Measurements from ENCODE around the gene KBTBD12.

The KBTBD12 gene

DNA sequence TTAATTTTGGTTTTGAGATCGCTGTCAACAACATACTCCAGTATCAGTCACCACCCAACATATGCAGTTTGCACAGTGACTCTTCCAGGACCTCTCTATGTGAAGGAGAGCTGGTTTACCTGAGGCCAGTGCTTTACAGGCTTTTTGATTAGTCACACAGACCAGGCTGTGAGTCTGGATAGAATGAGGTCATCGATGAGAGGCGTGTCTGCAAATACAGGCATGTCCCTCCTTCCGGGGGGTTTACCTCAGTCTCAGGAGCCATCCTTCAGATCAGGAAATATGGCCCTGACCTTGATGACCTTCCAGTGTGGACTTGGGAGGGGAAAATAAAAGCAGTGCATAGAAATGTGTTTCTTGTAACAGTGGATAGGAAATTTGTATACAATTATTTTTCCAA lies 46.9 kb downstream of the KBTBD12 start:
- Histone ChIP-seq H3K9ac (ENCODE audit: insufficient read length) (no peak overlapping the region), H3K9me3 (ENCODE audit: low read depth, low read length) (no peaks in the 10 kb centered on the region), H3K36me3 (ENCODE audit: insufficient read depth, low read length) (no peaks in the 10 kb centered on the region), H3K27ac (no peak overlapping the region), H3K4me3 (no peak overlapping the region)
- DNase-seq (ENCODE audit: low read depth, low spot score) = no peak
- no peak for TF ChIP-seq POLR2AphosphoS5 (IDR thresholded peaks at IDR 0.05; ENCODE audit: borderline replicate concordance, low read depth, low read length)
- no peak for TF ChIP-seq FOXP2 (optimal IDR thresholded peaks at IDR 0.05; ENCODE audit: control extremely low read depth, extremely low read length, insufficient read depth)
- TF ChIP-seq EZH2 (IDR thresholded peaks at IDR 0.05) = no peak

DNA sequence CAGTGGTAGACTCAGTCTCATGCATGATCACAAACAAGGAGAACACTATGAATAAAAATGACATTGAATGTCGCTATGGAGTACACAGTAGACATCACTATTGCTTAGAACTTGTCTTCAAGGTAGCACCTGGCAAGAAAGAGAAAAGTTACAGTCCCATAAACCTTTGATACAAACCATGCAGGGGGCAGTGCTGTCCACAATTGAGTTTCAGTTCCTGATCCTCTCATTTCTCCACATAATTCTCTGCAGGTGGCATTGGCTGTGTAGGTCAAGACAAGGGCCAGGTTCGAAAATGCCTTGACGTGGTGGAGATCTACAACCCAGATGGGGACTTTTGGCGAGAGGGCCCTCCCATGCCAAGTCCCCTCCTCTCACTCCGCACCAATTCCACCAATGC lies 47.9 kb downstream of the KBTBD12 start:
- TF ChIP-seq POLR2AphosphoS5 (IDR thresholded peaks at IDR 0.05; ENCODE audit: borderline replicate concordance, low read depth, low read length) (no peak), EZH2 (IDR thresholded peaks at IDR 0.05) (no peak), FOXP2 (optimal IDR thresholded peaks at IDR 0.05; ENCODE audit: control extremely low read depth, extremely low read length, insufficient read depth) (no peak)
- Histone ChIP-seq H3K4me3 (no peak overlapping the region), H3K9ac (ENCODE audit: insufficient read length) (no peak overlapping the region), H3K9me3 (ENCODE audit: low read depth, low read length) (no peaks in the 10 kb centered on the region), H3K27ac (no peak overlapping the region), H3K36me3 (ENCODE audit: insufficient read depth, low read length) (no peaks in the 10 kb centered on the region)
- DNase-seq (ENCODE audit: low read depth, low spot score) = no peak

DNA sequence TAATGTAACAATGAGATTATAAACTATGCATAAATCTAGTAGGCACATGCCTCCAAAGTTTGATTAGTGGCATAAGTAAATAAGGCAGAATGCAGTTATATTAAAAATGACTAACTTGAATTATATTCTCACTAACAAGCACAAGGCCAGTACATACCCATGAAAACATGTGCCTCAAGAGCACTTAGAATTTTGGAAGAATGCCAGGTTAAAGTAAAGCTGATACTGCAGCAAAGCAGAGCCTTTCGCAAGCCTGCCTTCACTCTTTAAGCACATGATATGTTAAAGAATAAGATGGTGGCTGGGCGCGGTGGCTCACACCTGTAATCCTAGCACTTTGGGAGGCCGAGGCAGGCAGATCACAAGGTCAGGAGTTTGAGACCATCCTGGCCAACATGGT lies 49.0 kb downstream of the KBTBD12 start:
- no peak overlapping the region for H3K27ac ChIP-seq
- no peak for TF ChIP-seq EZH2 (IDR thresholded peaks at IDR 0.05)
- TF ChIP-seq FOXP2 (optimal IDR thresholded peaks at IDR 0.05; ENCODE audit: control extremely low read depth, extremely low read length, insufficient read depth) = no peak
- TF ChIP-seq POLR2AphosphoS5 (IDR thresholded peaks at IDR 0.05; ENCODE audit: borderline replicate concordance, low read depth, low read length) = no peak
- H3K9ac ChIP-seq (ENCODE audit: insufficient read length) = no peak overlapping the region
- H3K9me3 ChIP-seq (ENCODE audit: low read depth, low read length) = no peaks in the 10 kb centered on the region
- no peak overlapping the region for H3K4me3 ChIP-seq
- no peaks in the 10 kb centered on the region for H3K36me3 ChIP-seq (ENCODE audit: insufficient read depth, low read length)
- DNase-seq (ENCODE audit: low read depth, low spot score) = peak; percentile 67

DNA sequence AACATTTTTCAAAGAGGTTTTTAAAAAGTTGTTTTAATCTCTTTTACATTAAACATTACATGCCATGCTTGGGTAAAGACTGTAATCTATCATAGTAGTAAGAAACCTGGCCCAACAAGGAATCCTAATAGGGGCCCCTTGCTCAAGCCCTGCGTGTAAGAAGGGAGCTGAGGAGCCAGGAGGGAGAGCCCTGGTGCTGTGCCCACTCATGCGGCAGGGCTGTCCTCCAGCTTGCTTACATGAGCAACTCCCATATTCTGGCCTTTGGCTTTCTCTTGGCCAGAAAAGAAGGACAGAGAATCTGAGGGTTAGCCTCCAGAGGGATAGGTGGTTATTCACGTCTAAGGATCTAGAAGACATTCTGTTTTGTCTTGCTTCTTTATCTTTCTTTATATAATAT lies 49.8 kb downstream of the KBTBD12 start:
- Histone ChIP-seq H3K27ac (no peak overlapping the region), H3K9ac (ENCODE audit: insufficient read length) (no peak overlapping the region), H3K4me3 (no peak overlapping the region), H3K9me3 (ENCODE audit: low read depth, low read length) (no peaks in the 10 kb centered on the region), H3K36me3 (ENCODE audit: insufficient read depth, low read length) (no peaks in the 10 kb centered on the region)
- no peak for DNase-seq (ENCODE audit: low read depth, low spot score)
- TF ChIP-seq POLR2AphosphoS5 (IDR thresholded peaks at IDR 0.05; ENCODE audit: borderline replicate concordance, low read depth, low read length) (no peak), FOXP2 (optimal IDR thresholded peaks at IDR 0.05; ENCODE audit: control extremely low read depth, extremely low read length, insufficient read depth) (no peak)

DNA sequence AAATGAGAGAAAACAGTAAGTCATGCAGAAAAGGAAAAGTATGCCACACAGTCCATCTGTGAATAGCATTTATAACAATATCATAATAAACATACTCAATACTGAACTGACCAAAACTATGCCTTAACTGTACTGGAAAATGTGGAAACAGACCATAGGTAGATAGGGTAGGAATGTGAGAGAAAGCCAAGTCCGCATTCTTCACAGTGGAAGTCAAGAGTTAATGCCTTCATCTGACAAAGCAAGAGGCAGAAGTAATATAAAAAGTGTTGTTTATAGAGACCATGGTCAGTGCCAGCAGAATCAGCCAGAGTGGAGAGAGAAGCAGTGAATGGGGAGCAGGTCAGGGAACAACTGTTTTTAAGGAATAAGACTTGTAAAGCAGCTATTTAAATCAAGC lies 52.3 kb downstream of the KBTBD12 start:
- H3K27ac ChIP-seq = no peak overlapping the region
- no peak overlapping the region for H3K4me3 ChIP-seq
- H3K9ac ChIP-seq (ENCODE audit: insufficient read length) = no peak overlapping the region
- no peak for DNase-seq (ENCODE audit: low read depth, low spot score)
- no peaks in the 10 kb centered on the region for H3K9me3 ChIP-seq (ENCODE audit: low read depth, low read length)
- H3K36me3 ChIP-seq (ENCODE audit: insufficient read depth, low read length) = no peaks in the 10 kb centered on the region
- TF ChIP-seq POLR2AphosphoS5 (IDR thresholded peaks at IDR 0.05; ENCODE audit: borderline replicate concordance, low read depth, low read length) (no peak), EZH2 (IDR thresholded peaks at IDR 0.05) (no peak), FOXP2 (optimal IDR thresholded peaks at IDR 0.05; ENCODE audit: control extremely low read depth, extremely low read length, insufficient read depth) (no peak)

DNA sequence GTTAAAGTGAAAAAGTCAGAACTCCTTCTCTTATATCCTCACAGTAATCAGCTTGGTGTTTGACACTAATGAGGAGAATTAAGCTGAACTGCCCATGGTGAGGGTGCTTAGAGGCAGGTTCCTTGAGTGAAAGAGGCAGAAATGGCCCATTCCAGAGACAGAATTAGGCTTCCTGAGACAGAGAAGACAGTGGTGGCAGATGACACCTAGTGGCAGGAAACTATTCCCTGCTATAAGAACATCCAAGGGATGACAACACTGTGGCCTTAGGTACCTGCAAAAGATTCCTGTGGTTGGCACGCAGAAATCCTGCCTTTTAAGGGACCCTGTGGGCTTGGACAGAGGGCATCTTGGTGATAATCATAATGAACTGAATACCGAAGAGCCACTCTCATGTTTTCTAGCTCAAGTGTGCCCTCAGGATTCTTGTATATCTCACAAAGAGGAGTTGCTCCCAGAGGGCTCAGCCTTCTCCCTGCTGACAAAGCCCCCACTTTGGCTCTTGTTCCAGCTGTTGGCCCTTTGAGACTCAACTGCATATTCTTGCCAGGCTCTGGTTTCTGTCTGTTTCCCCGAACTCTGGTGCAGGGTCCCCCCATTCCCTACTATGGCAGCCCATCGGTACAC lies 56.0 kb downstream of the KBTBD12 start:
- TF ChIP-seq FOXP2 (optimal IDR thresholded peaks at IDR 0.05; ENCODE audit: control extremely low read depth, extremely low read length, insufficient read depth) = no peak
- TF ChIP-seq EZH2 (IDR thresholded peaks at IDR 0.05) = no peak
- no peak for TF ChIP-seq POLR2AphosphoS5 (IDR thresholded peaks at IDR 0.05; ENCODE audit: borderline replicate concordance, low read depth, low read length)
- H3K9ac ChIP-seq (ENCODE audit: insufficient read length) = no peak overlapping the region
- H3K4me3 ChIP-seq = no peak overlapping the region
- no peaks in the 10 kb centered on the region for H3K9me3 ChIP-seq (ENCODE audit: low read depth, low read length)
- H3K36me3 ChIP-seq (ENCODE audit: insufficient read depth, low read length) = no peaks in the 10 kb centered on the region
- no peak overlapping the region for H3K27ac ChIP-seq
- DNase-seq (ENCODE audit: low read depth, low spot score) = no peak

DNA sequence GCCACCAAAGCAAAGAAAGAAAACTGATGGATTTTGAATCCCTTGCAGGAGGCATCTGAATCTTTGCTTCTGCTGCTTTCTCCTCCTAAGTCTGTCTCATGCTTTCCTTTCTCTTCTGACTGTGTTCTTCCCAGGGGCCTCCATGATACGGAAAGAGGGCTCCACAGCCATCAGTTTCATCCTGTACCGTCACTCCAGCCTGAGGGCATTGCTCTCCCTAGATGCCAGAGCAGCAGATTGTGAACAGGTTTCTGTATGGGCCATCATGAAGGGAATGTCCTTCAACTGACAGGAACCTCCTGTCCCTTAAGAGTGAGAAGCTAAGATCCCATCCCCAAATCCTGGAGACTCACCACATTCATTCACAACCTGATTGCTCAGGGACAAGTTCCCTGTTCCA lies 59.2 kb downstream of the KBTBD12 start:
- Histone ChIP-seq H3K9ac (ENCODE audit: insufficient read length) (no peak overlapping the region), H3K36me3 (ENCODE audit: insufficient read depth, low read length) (no peaks in the 10 kb centered on the region), H3K4me3 (no peak overlapping the region), H3K9me3 (ENCODE audit: low read depth, low read length) (no peaks in the 10 kb centered on the region), H3K27ac (no peak overlapping the region)
- TF ChIP-seq POLR2AphosphoS5 (IDR thresholded peaks at IDR 0.05; ENCODE audit: borderline replicate concordance, low read depth, low read length) (no peak), EZH2 (IDR thresholded peaks at IDR 0.05) (no peak), FOXP2 (optimal IDR thresholded peaks at IDR 0.05; ENCODE audit: control extremely low read depth, extremely low read length, insufficient read depth) (no peak)
- no peak for DNase-seq (ENCODE audit: low read depth, low spot score)

DNA sequence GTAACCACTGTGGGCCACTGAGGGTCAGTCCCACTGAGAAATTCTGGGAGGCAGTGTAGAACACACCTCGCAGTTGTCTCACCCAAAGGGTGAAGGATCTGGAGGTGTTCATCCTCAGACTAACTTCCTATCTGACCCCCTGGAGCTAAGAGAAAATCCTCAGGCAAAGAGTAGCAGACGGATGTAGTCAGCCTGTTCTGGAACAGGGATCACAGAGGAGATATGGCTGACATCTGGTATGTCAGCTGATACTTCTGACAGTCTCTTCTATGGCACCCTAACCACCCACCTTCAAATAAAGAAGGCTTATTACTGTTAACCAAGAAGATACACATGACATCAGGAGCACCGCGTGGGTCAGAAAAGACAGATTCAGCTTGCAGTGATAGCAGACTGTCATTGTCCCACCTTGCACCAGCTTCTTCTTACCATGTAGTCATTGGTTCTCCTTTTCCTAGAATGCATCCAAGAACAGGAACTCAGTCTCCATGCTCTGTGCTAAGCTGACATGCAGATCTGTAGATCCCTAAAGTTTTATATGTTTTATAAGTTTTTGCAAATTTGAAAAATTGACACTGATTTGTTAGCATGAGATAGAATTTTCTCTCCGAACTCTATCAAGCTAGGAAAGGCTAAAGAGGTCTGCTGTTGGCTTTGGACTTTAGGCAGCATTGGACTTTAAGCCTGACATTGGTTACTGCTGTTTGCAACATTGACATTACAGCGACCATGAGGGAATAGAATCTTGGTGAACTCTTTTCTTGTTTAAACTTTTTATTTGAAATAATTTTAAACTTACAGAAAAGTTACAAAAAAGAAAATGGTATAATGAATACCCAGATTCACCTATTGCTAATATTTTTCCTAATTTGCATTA lies 60.4 kb downstream of the KBTBD12 start:
- TF ChIP-seq FOXP2 (optimal IDR thresholded peaks at IDR 0.05; ENCODE audit: control extremely low read depth, extremely low read length, insufficient read depth) (no peak), POLR2AphosphoS5 (IDR thresholded peaks at IDR 0.05; ENCODE audit: borderline replicate concordance, low read depth, low read length) (no peak), EZH2 (IDR thresholded peaks at IDR 0.05) (no peak)
- DNase-seq (ENCODE audit: low read depth, low spot score) = no peak
- H3K9me3 ChIP-seq (ENCODE audit: low read depth, low read length) = no peaks in the 10 kb centered on the region
- H3K27ac ChIP-seq = no peak overlapping the region
- H3K36me3 ChIP-seq (ENCODE audit: insufficient read depth, low read length) = no peaks in the 10 kb centered on the region
- no peak overlapping the region for H3K4me3 ChIP-seq
- no peak overlapping the region for H3K9ac ChIP-seq (ENCODE audit: insufficient read length)
